ENCODE measurements around the gene TRIM39.

DNA sequence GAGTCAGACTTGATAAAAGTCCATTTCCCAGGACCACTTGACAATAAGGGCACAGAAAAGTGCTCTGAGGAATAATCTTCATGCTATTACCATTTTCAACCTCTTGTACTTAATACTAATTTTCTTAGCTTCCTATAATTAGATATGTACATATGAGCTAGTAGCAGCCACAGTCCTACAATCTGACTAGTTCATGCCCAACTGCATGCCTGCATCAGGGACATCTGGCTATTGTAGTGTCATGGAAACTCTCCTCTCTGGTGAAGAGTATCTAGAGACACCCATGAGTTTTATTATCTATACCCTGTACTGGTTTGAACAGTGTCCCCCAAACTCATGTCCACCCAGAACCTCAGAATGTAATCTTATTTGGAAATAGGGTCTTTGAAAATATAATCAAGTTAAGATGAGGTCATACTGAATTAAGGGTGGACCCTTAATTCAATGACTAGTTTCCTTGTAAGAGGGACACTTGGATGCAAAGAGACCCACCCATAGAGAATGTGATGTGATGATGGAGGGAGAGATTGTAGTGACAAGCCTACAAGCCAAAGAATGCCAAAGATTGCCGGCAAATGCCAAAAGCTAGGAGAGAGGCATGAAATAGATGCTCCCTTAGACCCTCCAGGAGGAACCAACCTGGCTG lies 13.9 kb upstream of the TRIM39 start:
- TF ChIP-seq GATA3 (IDR thresholded peaks at IDR 0.05; ENCODE audit: low read depth, low read length), result no peak
- no peak for TF ChIP-seq GATA2 (IDR thresholded peaks at IDR 0.05; ENCODE audit: low read depth, low read length)

All from SH-SY5Y (cell line).